Nephron (organoid): Measurements from ENCODE around the gene SLC11A1.
A peak's percentile ranks its signal among the peaks of the same experiment; 100 is the strongest.

Experiments
- H3K27ac Mint-ChIP-seq, 3 experiments: 2 replicates each; pipeline ENCODE4 v1.8.0; 2020; ENCODE audit warnings: mixed read lengths in 3 of 3, mild to moderate bottlenecking in 2 of 3, moderate library complexity in 1 of 3
- H3K27me3 Mint-ChIP-seq: 2 replicates; pipeline ENCODE4 v1.8.0; 2021; ENCODE audit warnings: low read depth, mild to moderate bottlenecking, moderate library complexity, mixed read lengths
- H3K36me3 Mint-ChIP-seq: 2 replicates; pipeline ENCODE4 v1.8.0; 2020; ENCODE audit warnings: low read depth, mixed read lengths
- H3K4me1 Mint-ChIP-seq: 2 replicates; pipeline ENCODE4 v1.8.0; 2020; ENCODE audit warnings: mixed read lengths
- H3K4me3 Mint-ChIP-seq, 3 experiments: 2 replicates each; pipeline ENCODE4 v1.8.0; 2020; ENCODE audit warnings: mild to moderate bottlenecking in 3 of 3, mixed read lengths in 3 of 3, moderate library complexity in 2 of 3
- H3K9me3 Mint-ChIP-seq: 2 replicates; pipeline ENCODE4 v1.8.0; 2020; ENCODE audit warnings: mixed read lengths
- TF ChIP-seq, protein P1 (sequence below), 3 experiments: fragments of 200-600 bp; sonication (generic); IDR thresholded peaks; one replicate each; pipeline ENCODE4 v1.5.0; 2021; ENCODE audit warnings: antibody characterized with exemption in 3 of 3; ENCODE audit not compliant: unreplicated experiment in 3 of 3

The SLC11A1 gene

DNA sequence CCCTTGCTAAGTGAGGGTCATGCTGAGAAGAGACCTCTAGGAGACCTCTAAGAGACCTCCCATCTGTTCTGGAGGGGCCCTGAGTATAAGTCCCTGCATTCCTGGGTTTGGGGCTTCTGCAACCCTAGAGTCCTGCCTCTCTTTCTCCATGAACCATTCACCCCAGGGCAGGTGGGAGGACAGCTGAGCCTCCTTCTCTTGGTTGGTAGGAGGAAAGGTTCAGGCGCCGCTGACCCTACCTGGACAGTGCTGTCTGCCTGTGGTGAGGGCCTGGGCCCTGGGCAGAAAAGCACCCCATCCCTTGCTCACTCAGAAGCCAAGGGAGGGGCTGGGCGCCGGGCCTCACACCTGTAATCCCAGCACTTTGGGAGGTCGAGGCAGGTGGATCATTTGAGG, 36.2 kb downstream of the SLC11A1 start:
- no peak overlapping the region for H3K27ac Mint-ChIP-seq
- no peaks in the 10 kb centered on the region for H3K36me3 Mint-ChIP-seq
- H3K27me3 Mint-ChIP-seq: no peaks in the 10 kb centered on the region
- no peaks in the 10 kb centered on the region for H3K4me1 Mint-ChIP-seq
- TF ChIP-seq, protein P1, sequence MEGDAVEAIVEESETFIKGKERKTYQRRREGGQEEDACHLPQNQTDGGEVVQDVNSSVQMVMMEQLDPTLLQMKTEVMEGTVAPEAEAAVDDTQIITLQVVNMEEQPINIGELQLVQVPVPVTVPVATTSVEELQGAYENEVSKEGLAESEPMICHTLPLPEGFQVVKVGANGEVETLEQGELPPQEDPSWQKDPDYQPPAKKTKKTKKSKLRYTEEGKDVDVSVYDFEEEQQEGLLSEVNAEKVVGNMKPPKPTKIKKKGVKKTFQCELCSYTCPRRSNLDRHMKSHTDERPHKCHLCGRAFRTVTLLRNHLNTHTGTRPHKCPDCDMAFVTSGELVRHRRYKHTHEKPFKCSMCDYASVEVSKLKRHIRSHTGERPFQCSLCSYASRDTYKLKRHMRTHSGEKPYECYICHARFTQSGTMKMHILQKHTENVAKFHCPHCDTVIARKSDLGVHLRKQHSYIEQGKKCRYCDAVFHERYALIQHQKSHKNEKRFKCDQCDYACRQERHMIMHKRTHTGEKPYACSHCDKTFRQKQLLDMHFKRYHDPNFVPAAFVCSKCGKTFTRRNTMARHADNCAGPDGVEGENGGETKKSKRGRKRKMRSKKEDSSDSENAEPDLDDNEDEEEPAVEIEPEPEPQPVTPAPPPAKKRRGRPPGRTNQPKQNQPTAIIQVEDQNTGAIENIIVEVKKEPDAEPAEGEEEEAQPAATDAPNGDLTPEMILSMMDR (IDR thresholded peaks at IDR 0.05; ENCODE audit: unreplicated experiment in 3 of 3): no peak
- H3K9me3 Mint-ChIP-seq: no peaks in the 10 kb centered on the region
- no peak overlapping the region for H3K4me3 Mint-ChIP-seq

DNA sequence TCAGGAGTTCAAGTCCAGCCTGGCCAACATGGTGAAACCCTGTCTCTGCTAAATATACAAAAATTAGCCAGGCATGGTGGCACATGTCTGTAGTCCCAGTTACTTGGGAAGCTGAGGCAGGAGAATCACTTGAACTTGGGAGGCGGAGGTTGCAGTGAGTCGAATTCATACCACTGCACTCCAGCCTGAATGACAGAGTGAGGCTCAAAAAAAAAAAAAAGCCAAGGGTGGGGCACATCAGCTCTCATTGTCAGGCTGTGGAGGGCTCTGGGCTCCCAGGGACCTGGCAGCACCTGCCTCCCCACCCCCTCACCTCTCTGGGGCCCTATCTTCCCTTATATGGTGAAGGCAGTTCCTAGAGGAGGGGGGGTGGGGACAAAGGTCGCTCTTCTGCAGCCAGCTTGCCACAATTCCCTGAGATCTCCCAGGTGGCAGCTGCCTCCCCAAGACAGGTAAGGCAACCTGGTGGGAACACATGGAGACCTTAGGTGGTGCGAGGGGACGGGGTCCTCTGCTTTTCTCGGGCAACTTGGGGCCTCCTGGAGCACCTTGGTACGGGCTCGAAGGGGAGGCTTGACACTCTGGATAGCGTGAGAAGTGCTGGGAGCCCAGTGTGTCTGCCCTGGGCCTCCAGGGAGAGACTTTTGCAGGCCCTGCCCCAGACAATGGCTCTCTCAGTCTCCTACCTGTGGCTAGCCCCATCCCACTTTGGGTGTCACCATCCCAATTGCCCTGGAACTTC, 36.8 kb downstream of the SLC11A1 start, which contains the start of gene VIL1:
TSS of gene VIL1 (plus strand) at position 407 of the 742 bp plus-strand sequence. CDS start 4,656 bp downstream, outside the sequence.
- H3K4me1 Mint-ChIP-seq: no peaks in the 10 kb centered on the region
- H3K4me3 Mint-ChIP-seq: peak within 1 kb of the TSS in 2 of 3 experiments; percentile 48 to 51
- TF ChIP-seq, protein P1 (IDR thresholded peaks at IDR 0.05; ENCODE audit: unreplicated experiment in 3 of 3): no peak
- no peaks in the 10 kb centered on the region for H3K9me3 Mint-ChIP-seq
- H3K27me3 Mint-ChIP-seq: no peaks in the 10 kb centered on the region
- no peaks in the 10 kb centered on the region for H3K36me3 Mint-ChIP-seq
- peak within 1 kb of the TSS in 1 of 3 experiments; percentile 60 for H3K27ac Mint-ChIP-seq

DNA sequence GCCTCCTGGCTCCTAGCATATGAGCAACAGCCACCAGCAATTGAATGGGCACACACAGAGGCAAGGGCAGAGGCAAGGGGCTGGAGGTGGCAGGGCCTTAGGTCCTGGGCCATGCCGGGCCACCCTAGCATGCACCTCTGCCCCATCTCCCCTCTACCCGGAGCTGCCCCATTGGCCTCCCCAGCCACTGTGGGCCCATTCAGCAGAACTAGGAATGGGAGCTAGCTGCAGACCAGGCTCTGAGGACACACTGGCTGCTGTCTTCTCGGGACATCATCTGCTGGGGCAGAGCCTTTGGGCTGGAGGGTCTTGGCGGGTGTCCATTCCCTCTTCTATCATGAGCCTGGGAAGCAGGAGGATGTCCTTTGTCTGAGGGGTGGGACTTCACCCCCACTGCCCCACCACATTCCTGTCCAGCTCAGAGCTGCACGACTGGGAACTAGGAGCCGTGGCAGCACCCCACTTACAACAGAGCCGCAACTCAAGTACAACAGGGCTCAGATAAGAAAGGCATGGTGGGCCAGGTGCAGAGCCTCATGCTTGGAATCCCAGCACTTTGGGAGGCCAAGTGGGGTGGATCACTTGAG, 37.6 kb downstream of the SLC11A1 start:
- no peaks in the 10 kb centered on the region for H3K9me3 Mint-ChIP-seq
- H3K4me3 Mint-ChIP-seq: peak overlapping the region in 2 of 3 experiments; percentile 48 to 51
- H3K27ac Mint-ChIP-seq: peak overlapping the region in 1 of 3 experiments; percentile 60
- TF ChIP-seq, protein P1 (IDR thresholded peaks at IDR 0.05; ENCODE audit: unreplicated experiment in 3 of 3): no peak
- no peaks in the 10 kb centered on the region for H3K27me3 Mint-ChIP-seq
- no peaks in the 10 kb centered on the region for H3K4me1 Mint-ChIP-seq
- no peaks in the 10 kb centered on the region for H3K36me3 Mint-ChIP-seq

DNA sequence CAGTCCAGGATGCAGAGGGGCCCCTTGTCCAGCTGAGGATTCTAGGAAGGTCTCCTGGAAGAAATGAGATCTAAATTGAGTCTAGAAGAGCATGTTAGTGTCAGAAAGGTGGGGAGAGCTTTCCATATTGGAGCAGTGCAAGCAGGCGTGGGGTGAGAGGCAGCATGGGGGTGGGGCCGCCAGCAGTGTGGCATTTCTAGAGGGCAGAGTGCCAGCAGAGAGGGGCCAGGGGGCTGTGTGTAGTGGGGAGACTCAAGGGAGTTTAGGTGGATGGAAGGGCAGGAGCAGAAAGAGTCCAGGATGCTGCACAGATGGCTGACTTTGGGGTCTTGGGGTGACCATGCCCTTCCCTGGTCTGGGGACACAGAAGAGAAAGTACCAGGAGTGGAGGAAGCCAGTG, 39.0 kb downstream of the SLC11A1 start:
- TF ChIP-seq, protein P1 (IDR thresholded peaks at IDR 0.05; ENCODE audit: unreplicated experiment in 3 of 3): no peak

DNA sequence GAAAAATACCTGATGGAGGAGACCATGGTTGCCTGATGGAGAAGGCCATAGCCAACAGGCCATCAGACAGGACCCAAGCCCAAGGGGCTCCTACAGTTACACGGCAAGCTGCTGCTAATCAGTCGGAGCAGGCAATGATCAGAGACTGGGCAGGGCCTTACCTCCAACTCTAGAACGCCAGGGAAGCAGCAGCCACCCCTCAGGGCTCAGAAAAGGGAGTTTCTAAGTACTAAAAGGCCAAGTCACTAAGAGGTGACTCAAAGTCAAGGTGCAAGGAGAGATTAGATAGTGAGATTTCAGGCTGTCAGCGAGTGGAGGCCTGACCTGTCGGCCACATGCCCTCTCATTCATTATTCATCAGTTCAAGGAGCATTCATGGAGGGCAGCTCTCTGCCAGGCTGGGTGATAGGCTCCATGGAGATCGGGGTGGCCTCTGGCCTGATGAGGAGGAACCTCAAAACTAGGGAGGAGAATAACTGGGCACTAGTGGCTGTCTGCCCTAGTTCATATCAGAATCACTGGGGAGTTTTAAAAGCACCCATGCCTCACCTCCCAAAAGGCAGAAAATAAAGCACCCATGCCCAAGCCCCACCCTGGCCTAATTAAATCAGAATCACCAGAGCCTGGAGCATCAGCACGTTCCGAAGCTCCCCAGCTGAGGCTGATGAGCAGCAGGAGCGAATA, 40.5 kb downstream of the SLC11A1 start:
- TF ChIP-seq, protein P1 (IDR thresholded peaks at IDR 0.05; ENCODE audit: unreplicated experiment in 3 of 3): no peak
- H3K4me1 Mint-ChIP-seq: no peaks in the 10 kb centered on the region

More for the DNA sequence above, 39.0 kb downstream of the SLC11A1 start:
- H3K27ac Mint-ChIP-seq: no peak overlapping the region
- no peak overlapping the region for H3K4me3 Mint-ChIP-seq
- no peaks in the 10 kb centered on the region for H3K27me3 Mint-ChIP-seq
- H3K36me3 Mint-ChIP-seq: no peaks in the 10 kb centered on the region
- no peaks in the 10 kb centered on the region for H3K9me3 Mint-ChIP-seq
- no peaks in the 10 kb centered on the region for H3K4me1 Mint-ChIP-seq

More for the DNA sequence above, 40.5 kb downstream of the SLC11A1 start:
- Mint-ChIP-seq H3K27me3 (no peaks in the 10 kb centered on the region), H3K27ac (no peak overlapping the region), H3K36me3 (no peaks in the 10 kb centered on the region), H3K9me3 (no peaks in the 10 kb centered on the region), H3K4me3 (no peak overlapping the region)
